Endothelial cell of umbilical vein (primary cell): ENCODE data around the gene WNK4. TPM values are rescaled to one million over a fixed set of nuclear protein-coding genes. Genes with fewer than 3 reads are reported as not detected.

ENCODE experiments used
- BruUV-seq: library from RNA; stranded (reverse); fragments of 400-500 nt; replicated peaks from 2 replicates; lab custom pipeline; 2021; lab: Mats Ljungman, UMichigan
- CTCF ChIA-PET: fragments of 300-600, 350-600 bp; sonication (Branson Sonifier 250); formaldehyde crosslinking; loops from one replicate; lab custom pipeline; 2021; ENCODE audit warnings: antibody characterized with exemption, inconsistent platforms; lab: Charles Lee
- POLR2A ChIA-PET: fragments of 300-600, 350-600 bp; sonication (Branson Sonifier 250); formaldehyde crosslinking; loops from one replicate; lab custom pipeline; 2021; ENCODE audit warnings: antibody characterized with exemption, inconsistent platforms; lab: Charles Lee
- DNase-seq: peaks from one replicate; pipeline ENCODE4 v3.0.0-alpha.2; 2011; ENCODE audit warnings: low read depth, low spot score
- FAIRE-seq: peaks from 2 replicates; lab custom pipeline; 2011; peaks lifted over from hg19 to GRCh38; lab: Jason Lieb, UNC
- H2AFZ ChIP-seq: 2 replicates; pipeline ENCODE4 v1.6.0; 2012; ENCODE audit warnings: low read depth, low read length, control low read depth, inconsistent platforms
- H3K27ac ChIP-seq: 2 replicates; pipeline ENCODE4 v1.5.1; 2011; ENCODE audit warnings: low read depth, mild to moderate bottlenecking, control low read depth, low read length, moderate library complexity; ENCODE audit not compliant: insufficient read depth
- H3K27me3 ChIP-seq, 2 experiments: 2 replicates each; pipeline versions ENCODE4 v1.6.0 to v1.6.1; 2011; ENCODE audit warnings: low read length in 2 of 2, mixed read lengths in 1 of 2; ENCODE audit not compliant: control insufficient read depth in 2 of 2, insufficient read depth in 2 of 2
- H3K36me3 ChIP-seq, 2 experiments: 2 replicates in 1 of 2; 3 replicates in 1 of 2; pipeline ENCODE4 v1.5.1; 2011; ENCODE audit warnings: low read length in 2 of 2, mild to moderate bottlenecking in 1 of 2, moderate library complexity in 1 of 2; ENCODE audit not compliant: control insufficient read depth in 2 of 2, insufficient read depth in 2 of 2; ENCODE audit errors: extremely low read depth in 1 of 2
- H3K4me1 ChIP-seq: 3 replicates; pipeline ENCODE4 v1.5.1; 2011; ENCODE audit warnings: mild to moderate bottlenecking, low read length; ENCODE audit not compliant: control insufficient read depth, insufficient read depth; ENCODE audit errors: extremely low read depth
- H3K4me2 ChIP-seq: 2 replicates; pipeline ENCODE4 v1.6.1; 2011; ENCODE audit warnings: low read length, control low read depth, mixed read lengths; ENCODE audit not compliant: insufficient read depth
- H3K4me3 ChIP-seq, 3 experiments: fragments of 200-600 bp in 1 of 3; sonication (generic), shearing (Covaris generic) in 1 of 3; replicated peaks in 1 of 3; 2 replicates each; pipeline ENCODE4 v1.5.1; 2011 to 2016; ENCODE audit warnings: control low read depth in 3 of 3, low read length in 3 of 3, mild to moderate bottlenecking in 2 of 3, inconsistent platforms in 1 of 3, low read depth in 1 of 3, moderate library complexity in 1 of 3; ENCODE audit not compliant: insufficient read depth in 1 of 3
- H3K79me2 ChIP-seq: 2 replicates; pipeline ENCODE4 v1.6.0; 2012; ENCODE audit warnings: low read length, inconsistent platforms; ENCODE audit not compliant: control insufficient read depth, insufficient read depth
- H3K9ac ChIP-seq: replicated peaks from 2 replicates; pipeline ENCODE3; 2011; ENCODE audit warnings: low read length, control low read depth; ENCODE audit not compliant: insufficient read depth; ENCODE audit errors: extremely low read depth
- H3K9me1 ChIP-seq: replicated peaks from 3 replicates; pipeline ENCODE4 v1.6.0; 2011; ENCODE audit warnings: mild to moderate bottlenecking, low read length; ENCODE audit not compliant: control insufficient read depth, insufficient read depth; ENCODE audit errors: extremely low read depth
- H3K9me3 ChIP-seq: replicated peaks from 2 replicates; pipeline ENCODE4 v1.5.1; 2012; ENCODE audit warnings: low read length, inconsistent platforms; ENCODE audit not compliant: control insufficient read depth, insufficient read depth
- H4K20me1 ChIP-seq: replicated peaks from 2 replicates; pipeline ENCODE3; 2011; ENCODE audit warnings: mild to moderate bottlenecking, low read length; ENCODE audit not compliant: control insufficient read depth, insufficient read depth; ENCODE audit errors: extremely low read depth
- EZH2 ChIP-seq: IDR thresholded peaks from 2 replicates; pipeline ENCODE4 v1.6.1; 2012; ENCODE audit warnings: borderline replicate concordance, low read depth, mild to moderate bottlenecking, moderate library complexity, low read length, inconsistent platforms; ENCODE audit not compliant: severe bottlenecking
- FOS ChIP-seq: IDR thresholded peaks from 2 replicates; pipeline ENCODE4 v1.6.1; 2011; ENCODE audit warnings: mild to moderate bottlenecking, low read length, moderate library complexity, borderline replicate concordance; ENCODE audit not compliant: insufficient read depth
- GATA2 ChIP-seq: IDR thresholded peaks from 2 replicates; pipeline ENCODE4 v1.7.0; 2011; ENCODE audit warnings: low read depth, mild to moderate bottlenecking, moderate library complexity, mixed read lengths, low read length; ENCODE audit not compliant: insufficient read length, insufficient read depth
- JUN ChIP-seq: IDR thresholded peaks from 2 replicates; pipeline ENCODE4 v1.6.1; 2011; ENCODE audit warnings: borderline replicate concordance, low read depth; ENCODE audit not compliant: insufficient read length, insufficient read depth
- MYC ChIP-seq: IDR thresholded peaks from one replicate; pipeline ENCODE4 v1.6.1; 2011; ENCODE audit warnings: mild to moderate bottlenecking, low read depth, low read length
- POLR2A ChIP-seq: IDR thresholded peaks from 2 replicates; pipeline ENCODE4 v1.6.1; 2012; ENCODE audit warnings: low read depth, mild to moderate bottlenecking, control low read depth, low read length
- POLR2AphosphoS5 ChIP-seq: IDR thresholded peaks from 2 replicates; pipeline ENCODE4 v1.6.1; 2012; ENCODE audit warnings: low read depth, mild to moderate bottlenecking, control low read depth, low read length, moderate library complexity; ENCODE audit not compliant: insufficient read depth
- dilution Hi-C: fragments of 300-500 bp; cut with MboI; formaldehyde crosslinking; loops from one replicate; pipeline ENCODE4 v1.15.0; 2019; ENCODE audit warnings: low sequenced_read_pairs; ENCODE audit not compliant: extremely low pct_ligation_motif_present
- intact Hi-C: fragments of 100-400 bp; cut with micrococcal nuclease; formaldehyde crosslinking; loops from one replicate; pipeline ENCODE4 v1.10.0; 2022
- polyA plus RNA-seq, 4 experiments: library from polyadenylated mRNA; depleted of rRNA in 3 of 4; stranded (reverse) in 3 of 4; unstranded in 1 of 4; fragments of >200 nt; gene quantifications; 2 replicates each; pipeline versions ENCODE4 v1.2.1 to v1.2.3, GENCODE V29; 2011 to 2012; ENCODE audit warnings: missing spikeins in 1 of 4
- total RNA-seq: library from RNA; stranded (reverse); gene quantifications from 2 replicates; pipeline ENCODE4 v1.2.3, GENCODE V29; 2021
- TF ChIP-seq, protein P1 (sequence below), 2 donors: IDR thresholded peaks; 1 replicate in 1 of 2; 2 replicates in 1 of 2; pipeline ENCODE4 v1.5.1; 2011; ENCODE audit warnings: low read length in 2 of 2, mild to moderate bottlenecking in 2 of 2, moderate library complexity in 2 of 2, control low read depth in 1 of 2, inconsistent platforms in 1 of 2, low read depth in 1 of 2; ENCODE audit not compliant: insufficient read depth in 1 of 2; ENCODE audit errors: extremely low read depth in 1 of 2
- TF ChIP-seq, protein P2 (sequence below): IDR thresholded peaks from 2 replicates; pipeline ENCODE4 v1.6.1; 2011; ENCODE audit not compliant: insufficient read depth, insufficient read length

WNK4 gene
- total and polyA plus RNA-seq, 2 donors (not counting 3 experiments of a cell fraction or from before 2014, with no cell fraction given) = 0.84 to 1.9 TPM

DNA sequence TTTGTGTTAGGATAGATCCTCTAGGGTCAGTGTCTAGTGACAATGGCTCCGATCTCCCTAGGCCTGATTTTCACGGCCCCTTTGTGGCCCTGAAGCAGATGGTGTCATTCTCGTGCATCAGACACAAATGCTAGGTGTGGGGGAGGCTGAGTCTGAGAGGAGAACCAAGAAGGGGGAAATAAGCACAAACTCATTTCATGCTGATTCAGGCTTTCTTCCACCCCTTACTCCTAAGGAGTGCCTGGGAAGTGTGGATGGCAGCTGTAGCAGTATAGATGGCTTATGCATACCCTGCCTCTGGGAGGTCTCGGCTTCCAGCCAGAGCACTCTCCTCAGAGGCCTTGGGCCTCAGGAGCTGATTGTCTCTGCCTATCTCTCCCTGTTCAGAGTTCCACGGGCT, 1.8 kb upstream of the WNK4 start:
- DNase-seq (no peak), FAIRE-seq (no peak)
- dilution Hi-C loops = no loop called here
- Histone ChIP-seq H4K20me1 (no peaks in the 10 kb centered on the region), H3K79me2 (no peaks in the 10 kb centered on the region), H3K4me3 (no peak overlapping the region), H3K9me1 (no peaks in the 10 kb centered on the region), H3K27me3 (peaks cover 3 to 7% of the 10 kb centered on the region in 2 experiments), H3K4me2 (no peak overlapping the region), H3K27ac (no peak overlapping the region), H3K4me1 (peaks cover 45% of the 10 kb centered on the region), H3K9ac (no peak overlapping the region), H3K36me3 (peaks cover 0 to 8% of the 10 kb centered on the region in 2 experiments), H2AFZ (no peak overlapping the region), H3K9me3 (no peaks in the 10 kb centered on the region)
- intact Hi-C loops = no loop called here
- CTCF ChIA-PET = interaction anchor here (1.7 kb wide), 1 partner anchor 15 kb away, joined by 13 read pairs; no protein-coding TSS in a partner anchor
- POLR2A ChIA-PET = no interaction called here
- no TSS peak for BruUV-seq
- TF ChIP-seq POLR2AphosphoS5 = no peak
- no peak for TF ChIP-seq POLR2A
- TF ChIP-seq JUN = no peak
- TF ChIP-seq EZH2 = no peak
- TF ChIP-seq FOS = no peak
- TF ChIP-seq, protein P1, sequence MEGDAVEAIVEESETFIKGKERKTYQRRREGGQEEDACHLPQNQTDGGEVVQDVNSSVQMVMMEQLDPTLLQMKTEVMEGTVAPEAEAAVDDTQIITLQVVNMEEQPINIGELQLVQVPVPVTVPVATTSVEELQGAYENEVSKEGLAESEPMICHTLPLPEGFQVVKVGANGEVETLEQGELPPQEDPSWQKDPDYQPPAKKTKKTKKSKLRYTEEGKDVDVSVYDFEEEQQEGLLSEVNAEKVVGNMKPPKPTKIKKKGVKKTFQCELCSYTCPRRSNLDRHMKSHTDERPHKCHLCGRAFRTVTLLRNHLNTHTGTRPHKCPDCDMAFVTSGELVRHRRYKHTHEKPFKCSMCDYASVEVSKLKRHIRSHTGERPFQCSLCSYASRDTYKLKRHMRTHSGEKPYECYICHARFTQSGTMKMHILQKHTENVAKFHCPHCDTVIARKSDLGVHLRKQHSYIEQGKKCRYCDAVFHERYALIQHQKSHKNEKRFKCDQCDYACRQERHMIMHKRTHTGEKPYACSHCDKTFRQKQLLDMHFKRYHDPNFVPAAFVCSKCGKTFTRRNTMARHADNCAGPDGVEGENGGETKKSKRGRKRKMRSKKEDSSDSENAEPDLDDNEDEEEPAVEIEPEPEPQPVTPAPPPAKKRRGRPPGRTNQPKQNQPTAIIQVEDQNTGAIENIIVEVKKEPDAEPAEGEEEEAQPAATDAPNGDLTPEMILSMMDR (IDR thresholded peaks at IDR 0.05; ENCODE audit: extremely low read depth in 1 of 2, insufficient read depth in 1 of 2, low read depth in 1 of 2, low read length in 2 of 2) = no peak
- no peak for TF ChIP-seq MYC
- TF ChIP-seq GATA2 = no peak
- TF ChIP-seq, protein P2, sequence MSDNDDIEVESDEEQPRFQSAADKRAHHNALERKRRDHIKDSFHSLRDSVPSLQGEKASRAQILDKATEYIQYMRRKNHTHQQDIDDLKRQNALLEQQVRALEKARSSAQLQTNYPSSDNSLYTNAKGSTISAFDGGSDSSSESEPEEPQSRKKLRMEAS = no peak
